ENCODE data around the gene TARDBP.
"Not testable (repeated sequence)": the region's sequence is repeated elsewhere in the genome, so short reads cannot be mapped to it uniquely, and the experiment has no call there.

TARDBP gene

DNA sequence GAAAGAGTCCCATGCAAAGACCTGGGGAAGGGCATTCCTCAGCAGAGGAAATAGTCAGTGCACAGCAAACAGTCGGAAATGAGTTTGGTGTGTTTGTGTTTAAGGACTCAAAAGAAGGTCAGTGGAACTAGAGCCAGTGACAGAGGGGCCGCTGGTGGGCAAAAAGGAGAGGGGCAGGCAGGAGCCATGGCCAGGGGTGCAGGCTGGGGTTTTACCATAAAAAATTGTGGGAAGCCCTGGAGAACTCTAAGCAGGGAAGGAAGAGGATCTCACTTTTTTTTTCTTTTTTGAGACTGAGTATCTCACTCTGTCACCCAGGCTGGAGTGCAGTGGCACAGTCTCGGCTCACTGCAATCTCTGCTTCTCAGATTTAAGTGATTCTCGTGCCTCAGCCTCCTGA lies 33.7 kb upstream of the TARDBP start:
- Histone ChIP-seq H3K9me3 (ENCODE audit: control insufficient read depth, insufficient read depth, low read length) (no peaks in the 10 kb centered on the region), H3K4me1 (ENCODE audit: control insufficient read depth, insufficient read depth, low read length) (peaks cover 24% of the 10 kb centered on the region), H3K9ac (ENCODE audit: low read depth, low read length) (no peak overlapping the region), H3K27me3 (ENCODE audit: control insufficient read depth, insufficient read depth, low read length) (no peaks in the 10 kb centered on the region), H3K27ac (ENCODE audit: low read depth, low read length) (no peak overlapping the region), H3K36me3 (ENCODE audit: control insufficient read depth, insufficient read depth, low read length) (no peaks in the 10 kb centered on the region), H3K4me3 (ENCODE audit: low read depth, low read length) (no peak overlapping the region)

DNA sequence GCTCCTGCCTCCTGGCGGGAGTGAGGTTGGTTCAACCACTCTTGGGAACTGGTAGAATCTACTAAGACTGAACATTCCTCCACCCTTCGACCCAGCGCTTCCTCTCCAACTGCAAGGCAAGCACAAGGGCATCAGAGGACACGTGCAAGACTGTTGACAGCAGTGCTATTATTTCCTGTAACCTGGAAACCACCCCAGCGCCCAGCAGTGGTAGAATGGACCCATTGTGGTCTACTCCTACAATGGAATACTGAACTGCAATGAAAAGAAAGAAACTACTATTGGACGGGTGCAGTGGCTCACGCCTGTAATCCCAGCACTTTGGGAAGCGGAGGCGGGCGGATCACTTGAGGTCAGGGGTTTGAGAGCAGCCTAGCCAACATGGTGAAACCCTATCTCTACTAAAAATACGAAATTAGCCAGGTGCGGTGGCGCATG lies 33.0 kb upstream of the TARDBP start:
- peaks cover 24% of the 10 kb centered on the region for H3K4me1 ChIP-seq (ENCODE audit: control insufficient read depth, insufficient read depth, low read length)
- no peaks in the 10 kb centered on the region for H3K9me3 ChIP-seq (ENCODE audit: control insufficient read depth, insufficient read depth, low read length)
- H3K27ac ChIP-seq (ENCODE audit: low read depth, low read length), result peak overlapping the region; percentile 99
- no peak overlapping the region for H3K9ac ChIP-seq (ENCODE audit: low read depth, low read length)
- no peak overlapping the region for H3K4me3 ChIP-seq (ENCODE audit: low read depth, low read length)
- no peaks in the 10 kb centered on the region for H3K27me3 ChIP-seq (ENCODE audit: control insufficient read depth, insufficient read depth, low read length)
- no peaks in the 10 kb centered on the region for H3K36me3 ChIP-seq (ENCODE audit: control insufficient read depth, insufficient read depth, low read length)

DNA sequence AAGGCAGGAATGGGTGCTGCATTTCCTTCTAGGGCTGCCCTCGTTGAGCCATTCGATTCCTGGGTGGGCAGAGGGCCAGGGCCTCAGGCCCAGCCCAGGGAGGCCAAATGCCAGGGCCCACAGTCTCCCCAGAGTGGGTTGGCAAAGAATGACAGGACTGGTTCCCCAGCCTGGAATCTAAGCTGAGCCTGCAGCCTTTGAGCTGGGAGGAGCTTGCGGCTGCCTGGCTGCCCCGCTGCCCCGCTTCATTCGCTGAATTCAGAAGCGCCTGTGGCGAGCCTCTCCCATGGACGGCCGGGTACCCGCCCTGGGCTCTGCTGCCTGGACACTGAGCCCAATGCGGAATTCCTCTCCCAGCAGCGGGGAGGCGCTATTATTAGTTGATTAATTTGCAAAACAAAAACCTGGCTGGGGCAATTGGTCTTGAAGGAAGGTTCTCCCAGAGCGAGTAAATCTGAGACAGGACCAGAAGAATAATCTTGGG lies 32.3 kb upstream of the TARDBP start:
- Histone ChIP-seq H3K4me3 (ENCODE audit: low read depth, low read length) (peak overlapping the region; percentile 53), H3K9ac (ENCODE audit: low read depth, low read length) (no peak overlapping the region), H3K4me1 (ENCODE audit: control insufficient read depth, insufficient read depth, low read length) (peaks cover 24% of the 10 kb centered on the region), H3K27me3 (ENCODE audit: control insufficient read depth, insufficient read depth, low read length) (no peaks in the 10 kb centered on the region), H3K27ac (ENCODE audit: low read depth, low read length) (peak overlapping the region; percentile 99), H3K9me3 (ENCODE audit: control insufficient read depth, insufficient read depth, low read length) (no peaks in the 10 kb centered on the region), H3K36me3 (ENCODE audit: control insufficient read depth, insufficient read depth, low read length) (no peaks in the 10 kb centered on the region)

DNA sequence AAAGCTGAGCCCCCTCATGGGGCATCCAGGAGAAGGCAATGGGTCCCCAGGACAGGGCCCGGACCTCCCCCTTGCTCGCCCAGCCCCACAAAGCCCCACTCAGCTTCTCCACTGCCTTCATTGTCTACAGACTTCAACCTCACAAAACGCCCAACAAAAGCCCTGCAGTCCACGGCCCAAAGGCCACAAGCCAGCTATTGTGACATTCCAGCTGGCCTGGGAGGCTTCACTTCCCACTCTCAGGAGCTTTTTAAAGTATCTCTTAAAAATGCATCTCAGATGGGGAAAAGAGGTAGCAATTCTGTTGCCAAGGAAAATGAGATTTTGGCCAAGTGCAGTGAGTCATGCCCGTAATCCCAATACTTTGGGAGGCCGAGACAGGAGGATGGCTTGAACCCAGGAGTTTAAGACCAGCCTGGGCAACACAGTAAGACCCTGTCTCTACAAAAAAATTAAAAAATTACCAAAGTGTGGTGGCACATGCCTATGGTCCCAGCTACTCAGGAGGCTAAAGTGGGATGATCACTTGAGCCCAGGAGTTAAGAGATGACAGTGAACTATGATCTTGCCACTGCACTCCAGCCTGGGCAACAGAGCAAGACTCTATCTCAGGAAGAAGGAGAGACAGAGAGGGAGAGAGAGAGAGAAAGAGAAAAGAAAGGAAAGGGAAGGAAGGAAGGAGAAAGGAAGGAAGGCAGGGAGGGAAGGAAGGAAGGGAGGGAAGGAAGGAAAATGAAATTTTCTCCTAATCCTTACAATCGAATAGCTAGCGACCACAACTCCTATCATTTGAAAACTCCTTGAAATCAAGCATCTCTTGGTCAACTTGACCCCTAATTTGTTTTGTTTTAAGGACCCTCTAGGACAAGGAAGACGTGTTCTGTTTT lies 31.4 kb upstream of the TARDBP start:
- peak overlapping the region; percentile 53; the same call in 1 of the 2 replicates for H3K4me3 ChIP-seq (ENCODE audit: low read depth, low read length)
- peak overlapping the region; percentile 8; the same call in 1 of the 2 replicates for H3K9ac ChIP-seq (ENCODE audit: low read depth, low read length)
- H3K9me3 ChIP-seq (ENCODE audit: control insufficient read depth, insufficient read depth, low read length), result no peaks in the 10 kb centered on the region
- no peaks in the 10 kb centered on the region for H3K27me3 ChIP-seq (ENCODE audit: control insufficient read depth, insufficient read depth, low read length)
- peaks cover 20% of the 10 kb centered on the region for H3K4me1 ChIP-seq (ENCODE audit: control insufficient read depth, insufficient read depth, low read length)
- no peaks in the 10 kb centered on the region for H3K36me3 ChIP-seq (ENCODE audit: control insufficient read depth, insufficient read depth, low read length)
- H3K27ac ChIP-seq (ENCODE audit: low read depth, low read length), result peak overlapping the region; percentile 99

DNA sequence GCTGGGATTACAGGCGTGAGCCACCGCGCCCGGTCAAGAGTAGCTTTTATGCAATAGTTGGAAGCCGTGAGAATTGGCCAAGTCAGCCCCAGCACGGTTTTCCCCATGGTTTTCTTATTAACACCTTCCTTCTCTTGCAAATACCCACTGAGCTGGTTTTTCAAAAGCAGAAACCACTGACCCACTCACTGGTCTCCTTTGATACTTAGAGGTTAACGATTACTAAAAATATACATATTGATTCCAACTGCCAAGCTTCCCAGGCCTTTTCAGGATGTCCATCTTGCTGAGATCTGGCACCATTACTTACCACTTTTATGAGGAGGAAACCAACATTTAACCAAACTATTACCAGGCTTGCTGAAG lies 25.9 kb upstream of the TARDBP start:
- no peak overlapping the region for H3K9ac ChIP-seq (ENCODE audit: low read depth, low read length)
- H3K36me3 ChIP-seq (ENCODE audit: control insufficient read depth, insufficient read depth, low read length), result no peaks in the 10 kb centered on the region
- H3K27ac ChIP-seq (ENCODE audit: low read depth, low read length), result no peak overlapping the region
- no peaks in the 10 kb centered on the region for H3K9me3 ChIP-seq (ENCODE audit: control insufficient read depth, insufficient read depth, low read length)
- H3K27me3 ChIP-seq (ENCODE audit: control insufficient read depth, insufficient read depth, low read length), result no peaks in the 10 kb centered on the region
- H3K4me3 ChIP-seq (ENCODE audit: low read depth, low read length), result no peak overlapping the region
- no peaks in the 10 kb centered on the region; the same call in 1 of the 2 replicates for H3K4me1 ChIP-seq (ENCODE audit: control insufficient read depth, insufficient read depth, low read length)

DNA sequence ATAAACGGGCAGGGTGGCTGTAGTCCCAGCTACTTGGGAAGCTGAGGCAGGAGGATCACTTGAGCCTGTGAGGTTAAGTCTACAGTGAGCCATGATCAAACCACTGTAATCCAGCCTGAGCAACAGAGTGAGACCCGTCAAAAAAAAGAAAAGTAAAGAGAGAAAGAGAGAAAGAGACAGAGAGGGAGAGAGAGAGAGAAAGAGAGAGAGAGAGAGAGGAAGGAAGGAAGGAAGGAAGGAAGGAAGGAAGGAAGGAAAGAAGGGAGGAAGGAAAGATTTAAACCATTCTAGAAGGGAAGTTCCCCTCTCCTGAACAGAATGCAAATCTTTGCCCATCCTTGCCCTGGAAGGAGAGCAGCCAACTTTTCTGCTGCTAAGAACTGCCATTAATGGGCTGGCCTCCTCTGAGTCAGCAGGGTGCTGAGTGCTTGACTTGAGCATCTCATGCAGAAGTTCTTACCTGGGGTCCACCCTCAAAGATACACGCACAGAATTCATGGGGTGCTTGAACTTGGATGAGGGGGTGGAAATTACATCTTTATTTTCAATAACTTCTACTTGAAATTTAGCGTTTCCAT lies 24.5 kb upstream of the TARDBP start:
- Histone ChIP-seq H3K9ac (ENCODE audit: low read depth, low read length) (no peak overlapping the region), H3K4me1 (ENCODE audit: control insufficient read depth, insufficient read depth, low read length) (no peaks in the 10 kb centered on the region; the same call in 1 of the 2 replicates), H3K36me3 (ENCODE audit: control insufficient read depth, insufficient read depth, low read length) (no peaks in the 10 kb centered on the region), H3K9me3 (ENCODE audit: control insufficient read depth, insufficient read depth, low read length) (no peaks in the 10 kb centered on the region), H3K27ac (ENCODE audit: low read depth, low read length) (no peak overlapping the region), H3K27me3 (ENCODE audit: control insufficient read depth, insufficient read depth, low read length) (no peaks in the 10 kb centered on the region), H3K4me3 (ENCODE audit: low read depth, low read length) (no peak overlapping the region)

DNA sequence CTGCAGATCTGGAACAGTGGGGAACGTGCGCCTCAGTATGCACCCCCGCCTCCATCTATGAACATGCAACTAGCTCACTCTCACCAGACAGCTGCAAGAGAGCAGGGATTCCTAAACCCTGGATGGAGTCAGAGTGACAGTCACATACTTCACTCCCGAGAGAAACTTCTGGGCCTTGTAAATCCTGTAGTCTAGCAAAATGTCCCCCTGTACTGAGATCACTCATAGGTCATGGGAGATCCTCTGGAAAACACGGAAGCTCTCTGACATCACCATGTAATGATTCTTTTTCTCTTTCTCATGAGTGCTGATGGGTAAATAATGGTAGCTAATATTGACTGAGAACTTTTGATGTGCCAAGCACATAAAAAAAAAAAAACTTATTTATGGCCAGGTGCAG lies 23.4 kb upstream of the TARDBP start:
- no peak overlapping the region for H3K4me3 ChIP-seq (ENCODE audit: low read depth, low read length)
- H3K9me3 ChIP-seq (ENCODE audit: control insufficient read depth, insufficient read depth, low read length), result no peaks in the 10 kb centered on the region
- no peak overlapping the region for H3K27ac ChIP-seq (ENCODE audit: low read depth, low read length)
- H3K9ac ChIP-seq (ENCODE audit: low read depth, low read length), result no peak overlapping the region
- H3K4me1 ChIP-seq (ENCODE audit: control insufficient read depth, insufficient read depth, low read length), result no peaks in the 10 kb centered on the region; the same call in 1 of the 2 replicates
- H3K27me3 ChIP-seq (ENCODE audit: control insufficient read depth, insufficient read depth, low read length), result no peaks in the 10 kb centered on the region
- H3K36me3 ChIP-seq (ENCODE audit: control insufficient read depth, insufficient read depth, low read length), result no peaks in the 10 kb centered on the region

DNA sequence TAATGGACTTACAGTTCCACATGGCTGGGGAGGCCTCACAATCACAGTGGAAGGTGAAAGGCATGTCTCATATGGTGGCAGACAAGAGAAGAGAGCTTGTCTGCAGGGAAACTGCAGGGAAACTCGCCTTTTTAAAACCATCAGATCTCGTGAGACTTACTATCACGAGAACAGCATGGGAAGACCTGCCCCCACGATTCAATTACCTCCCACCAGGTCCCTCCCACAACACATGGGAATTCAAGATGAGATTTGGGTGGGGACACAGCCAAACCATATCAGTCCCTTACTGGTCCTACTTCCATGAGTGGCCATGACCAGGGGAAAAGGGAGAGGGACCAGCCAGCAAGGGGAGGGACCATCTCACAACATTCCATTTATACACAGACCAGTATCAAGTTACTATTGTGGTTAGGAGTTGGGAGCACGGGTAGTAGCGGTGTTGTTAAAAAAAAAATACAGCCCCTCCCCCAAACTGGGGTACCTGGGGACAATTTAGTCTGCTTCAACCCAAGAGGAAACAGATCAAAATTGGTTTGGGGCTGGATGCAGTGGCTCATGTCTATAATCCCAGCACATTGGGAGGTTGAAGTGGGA lies 22.4 kb upstream of the TARDBP start:
- not testable (repeated sequence) for H3K4me1 ChIP-seq (ENCODE audit: control insufficient read depth, insufficient read depth, low read length); H3K9ac ChIP-seq (ENCODE audit: low read depth, low read length); H3K27me3 ChIP-seq (ENCODE audit: control insufficient read depth, insufficient read depth, low read length); H3K4me3 ChIP-seq (ENCODE audit: low read depth, low read length); H3K9me3 ChIP-seq (ENCODE audit: control insufficient read depth, insufficient read depth, low read length); H3K27ac ChIP-seq (ENCODE audit: low read depth, low read length); H3K36me3 ChIP-seq (ENCODE audit: control insufficient read depth, insufficient read depth, low read length)

DNA sequence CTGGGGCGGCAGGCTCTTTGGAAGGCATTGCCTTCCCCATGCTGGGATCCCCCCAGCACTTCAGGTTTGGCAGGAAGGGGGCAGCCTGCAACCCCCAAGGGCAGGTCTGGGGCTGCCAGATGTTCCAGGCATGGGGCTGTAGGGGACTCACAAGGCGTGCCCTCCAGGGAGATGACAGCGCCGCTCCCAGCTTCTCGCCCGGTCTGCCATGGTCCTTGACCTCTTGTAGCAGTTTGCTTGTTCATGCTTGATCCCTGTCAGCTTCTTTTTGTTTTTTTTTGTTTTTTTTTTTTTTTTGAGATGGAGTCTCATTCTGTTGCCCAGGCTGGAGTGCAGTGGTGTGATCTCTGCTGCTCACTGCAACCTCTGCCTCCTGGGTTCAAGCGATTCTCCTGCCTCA lies 21.6 kb upstream of the TARDBP start:
- no peak overlapping the region for H3K9ac ChIP-seq (ENCODE audit: low read depth, low read length)
- no peaks in the 10 kb centered on the region for H3K27me3 ChIP-seq (ENCODE audit: control insufficient read depth, insufficient read depth, low read length)
- no peaks in the 10 kb centered on the region; the same call in 1 of the 2 replicates for H3K4me1 ChIP-seq (ENCODE audit: control insufficient read depth, insufficient read depth, low read length)
- no peaks in the 10 kb centered on the region for H3K9me3 ChIP-seq (ENCODE audit: control insufficient read depth, insufficient read depth, low read length)
- H3K36me3 ChIP-seq (ENCODE audit: control insufficient read depth, insufficient read depth, low read length), result no peaks in the 10 kb centered on the region
- H3K4me3 ChIP-seq (ENCODE audit: low read depth, low read length), result no peak overlapping the region
- H3K27ac ChIP-seq (ENCODE audit: low read depth, low read length), result no peak overlapping the region

DNA sequence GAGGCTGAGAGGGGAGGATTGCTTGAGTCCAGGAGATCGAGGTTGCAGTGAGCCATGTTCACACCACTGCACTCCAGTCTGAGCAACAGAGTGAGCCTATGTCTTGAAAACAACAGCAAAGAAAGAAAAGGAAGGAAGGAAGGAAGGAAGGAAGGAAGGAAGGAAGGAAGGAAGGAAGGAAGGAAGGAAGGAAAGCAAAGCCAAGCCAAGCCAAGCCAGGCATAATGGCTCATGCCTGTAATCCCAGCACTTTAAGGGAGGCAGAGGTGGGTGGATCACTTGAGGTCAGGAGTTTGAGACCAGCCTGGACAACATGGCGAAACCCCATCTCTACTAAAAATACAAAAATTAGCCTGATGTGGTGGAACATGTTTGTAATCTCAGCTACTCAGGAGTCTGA lies 20.4 kb upstream of the TARDBP start:
- not testable (repeated sequence) for H3K4me1 ChIP-seq (ENCODE audit: control insufficient read depth, insufficient read depth, low read length); H3K36me3 ChIP-seq (ENCODE audit: control insufficient read depth, insufficient read depth, low read length); H3K4me3 ChIP-seq (ENCODE audit: low read depth, low read length); H3K9me3 ChIP-seq (ENCODE audit: control insufficient read depth, insufficient read depth, low read length); H3K9ac ChIP-seq (ENCODE audit: low read depth, low read length); H3K27ac ChIP-seq (ENCODE audit: low read depth, low read length); H3K27me3 ChIP-seq (ENCODE audit: control insufficient read depth, insufficient read depth, low read length)

DNA sequence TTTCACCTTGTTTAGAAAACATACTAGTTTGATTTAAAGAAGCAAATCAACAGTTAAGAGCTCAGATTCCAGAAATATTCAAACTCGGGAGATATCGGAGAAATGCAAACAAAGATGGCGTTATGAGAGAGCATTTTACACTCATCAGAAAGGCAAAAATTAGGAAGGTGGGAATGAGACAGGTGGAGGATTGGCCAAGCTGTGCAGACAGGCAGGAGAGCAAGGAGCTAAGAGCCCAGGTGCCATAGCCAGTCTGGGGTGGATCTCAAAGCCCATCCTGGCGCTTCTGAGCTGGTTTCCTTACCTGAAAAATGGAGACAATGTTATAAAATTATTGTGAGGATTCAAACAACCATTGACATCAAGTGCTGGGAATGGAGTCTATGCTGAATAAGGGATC lies 19.6 kb upstream of the TARDBP start:
- no peaks in the 10 kb centered on the region for H3K9me3 ChIP-seq (ENCODE audit: control insufficient read depth, insufficient read depth, low read length)
- H3K27ac ChIP-seq (ENCODE audit: low read depth, low read length), result no peak overlapping the region
- H3K9ac ChIP-seq (ENCODE audit: low read depth, low read length), result no peak overlapping the region
- no peaks in the 10 kb centered on the region; the same call in 1 of the 2 replicates for H3K4me1 ChIP-seq (ENCODE audit: control insufficient read depth, insufficient read depth, low read length)
- H3K4me3 ChIP-seq (ENCODE audit: low read depth, low read length), result no peak overlapping the region
- no peaks in the 10 kb centered on the region for H3K27me3 ChIP-seq (ENCODE audit: control insufficient read depth, insufficient read depth, low read length)
- H3K36me3 ChIP-seq (ENCODE audit: control insufficient read depth, insufficient read depth, low read length), result no peaks in the 10 kb centered on the region

Measured in HUES48 (cell line).